K562 (cell line): ENCODE data around the gene ALKBH2. TPM values are rescaled to one million over a fixed set of nuclear protein-coding genes. Genes with fewer than 3 reads are reported as not detected.

Source experiments
- BRD9 ChIP-seq: fragments of 450-650 bp; IDR thresholded peaks from 2 replicates; pipeline ENCODE4 v1.6.1; 2018; ENCODE audit warnings: low read depth; ENCODE audit not compliant: partially characterized antibody
- ELF4 ChIP-seq: fragments of 450-650 bp; formaldehyde crosslinking; IDR thresholded peaks from 2 replicates; pipeline ENCODE4 v1.4.0; 2022; ENCODE audit warnings: missing genetic modification characterization
- EZH2 ChIP-seq: IDR thresholded peaks from 2 replicates; pipeline ENCODE4 v1.6.1; 2012; ENCODE audit warnings: low read depth, mild to moderate bottlenecking, inconsistent platforms, low read length, borderline replicate concordance
- GABPB2 ChIP-seq: fragments of 250-450 bp; sonication (Bioruptor Pico); conservative IDR thresholded peaks from 2 replicates; pipeline ENCODE4 v1.5.1; 2021; ENCODE audit warnings: mild to moderate bottlenecking
- HIVEP1 ChIP-seq: fragments of 250-450 bp; sonication (Bioruptor Pico); IDR thresholded peaks from 2 replicates; pipeline ENCODE4 v1.4.0; 2020; ENCODE audit warnings: mild to moderate bottlenecking
- NCOR1 ChIP-seq: fragments of 450-650 bp; IDR thresholded peaks from 2 replicates; pipeline ENCODE4 v1.6.1; 2016; ENCODE audit warnings: mild to moderate bottlenecking, moderate library complexity
- RBFOX2 ChIP-seq: fragments of 200-400 bp; formaldehyde crosslinking; IDR thresholded peaks from 2 replicates; pipeline ENCODE4 v1.6.1; 2017; ENCODE audit warnings: low read depth, mild to moderate bottlenecking, low read length, moderate library complexity
- RBM15 ChIP-seq: fragments of 200-400 bp; formaldehyde crosslinking; IDR thresholded peaks from 2 replicates; pipeline ENCODE4 v1.6.1; 2018; ENCODE audit warnings: mild to moderate bottlenecking, low read length, moderate library complexity; ENCODE audit not compliant: insufficient read depth
- RFX7 ChIP-seq: fragments of 250-450 bp; sonication (Bioruptor Pico); IDR thresholded peaks from 2 replicates; pipeline ENCODE4 v1.5.1; 2021; ENCODE audit warnings: mild to moderate bottlenecking
- SMARCC2 ChIP-seq: fragments of 450-650 bp; IDR thresholded peaks from 2 replicates; pipeline ENCODE4 v1.6.1; 2017; ENCODE audit warnings: antibody characterized with exemption, moderate library complexity, mild to moderate bottlenecking, low read depth
- TCF7 ChIP-seq: sonication (generic); IDR thresholded peaks from 2 replicates; pipeline ENCODE4 v1.6.1; 2016; ENCODE audit warnings: antibody characterized with exemption, borderline replicate concordance
- U2AF1 ChIP-seq: fragments of 200-400 bp; formaldehyde crosslinking; optimal IDR thresholded peaks from 2 replicates; pipeline ENCODE3; 2017; ENCODE audit warnings: mild to moderate bottlenecking, low read depth, low read length, moderate library complexity
- ZNF253 ChIP-seq: fragments of 250-450 bp; sonication (Bioruptor Pico); conservative IDR thresholded peaks from 2 replicates; pipeline ENCODE4 v1.6.1; 2021; ENCODE audit warnings: mild to moderate bottlenecking
- ZNF644 ChIP-seq: fragments of 200-800 bp; sonication (Bioruptor generic); IDR thresholded peaks from 2 replicates; pipeline ENCODE4 v1.6.1; 2016; ENCODE audit warnings: low read depth, missing genetic modification characterization, missing compliant biosample characterization
- ZNF75A ChIP-seq: fragments of 450-650 bp; formaldehyde crosslinking; IDR thresholded peaks from 2 replicates; pipeline ENCODE4 v1.4.0; 2020; ENCODE audit warnings: mild to moderate bottlenecking
- polyA plus RNA-seq, 8 experiments: library from polyadenylated mRNA; depleted of rRNA in 4 of 8; stranded (reverse) in 5 of 8; unstranded in 3 of 8; fragments of >200 nt; fragmentation: Nextera tagmentation in 2 of 8; fragmentation: Illumina TruSeq in 1 of 8; extraction: Ambion mirVana in 2 of 8; extraction: Trizol in 1 of 8; gene quantifications; 2 replicates each; pipeline versions ENCODE4 v1.2.1 to v1.2.3, GENCODE V29; 2011 to 2014; ENCODE audit warnings: inconsistent platforms in 1 of 8, missing spikeins in 1 of 8
- total RNA-seq, 7 experiments: library from RNA; depleted of rRNA in 6 of 7; stranded (reverse); fragments of >200 nt in 6 of 7; fragmentation: Illumina TruSeq in 2 of 7; extraction: Trizol in 2 of 7; gene quantifications; 2 replicates each; pipeline versions ENCODE4 v1.2.1 to v1.2.3, GENCODE V29; 2011 to 2021; ENCODE audit warnings: low replicate concordance in 1 of 7
- TF ChIP-seq, protein P1 (sequence below): fragments of 450-650 bp; formaldehyde crosslinking; IDR thresholded peaks from 2 replicates; pipeline ENCODE4 v1.4.0; 2020; ENCODE audit warnings: mild to moderate bottlenecking, mixed read lengths
- TF ChIP-seq, protein P2 (sequence below), 2 experiments: fragments of 150-350 bp in 1 of 2; IDR thresholded peaks; 2 replicates each; pipeline ENCODE4 v1.6.1; 2012 to 2016; ENCODE audit warnings: low read depth in 2 of 2, low read length in 2 of 2, mild to moderate bottlenecking in 1 of 2, moderate library complexity in 1 of 2
- TF ChIP-seq, protein P3 (sequence below): fragments of 250-450 bp; sonication (Bioruptor Pico); IDR thresholded peaks from 2 replicates; pipeline ENCODE4 v1.4.0; 2020
- TF ChIP-seq, protein P4 (sequence below): fragments of 200-800 bp; sonication (Bioruptor generic); IDR thresholded peaks from 2 replicates; pipeline ENCODE4 v1.6.1; 2017; ENCODE audit warnings: missing genetic modification characterization, missing compliant biosample characterization

The ALKBH2 gene
- total and polyA plus RNA-seq, 9 of the 15 experiments (the other 6 are each of a cell fraction or from before 2014, with no cell fraction given): 5.9 to 56.1 (median 41.9) TPM

DNA sequence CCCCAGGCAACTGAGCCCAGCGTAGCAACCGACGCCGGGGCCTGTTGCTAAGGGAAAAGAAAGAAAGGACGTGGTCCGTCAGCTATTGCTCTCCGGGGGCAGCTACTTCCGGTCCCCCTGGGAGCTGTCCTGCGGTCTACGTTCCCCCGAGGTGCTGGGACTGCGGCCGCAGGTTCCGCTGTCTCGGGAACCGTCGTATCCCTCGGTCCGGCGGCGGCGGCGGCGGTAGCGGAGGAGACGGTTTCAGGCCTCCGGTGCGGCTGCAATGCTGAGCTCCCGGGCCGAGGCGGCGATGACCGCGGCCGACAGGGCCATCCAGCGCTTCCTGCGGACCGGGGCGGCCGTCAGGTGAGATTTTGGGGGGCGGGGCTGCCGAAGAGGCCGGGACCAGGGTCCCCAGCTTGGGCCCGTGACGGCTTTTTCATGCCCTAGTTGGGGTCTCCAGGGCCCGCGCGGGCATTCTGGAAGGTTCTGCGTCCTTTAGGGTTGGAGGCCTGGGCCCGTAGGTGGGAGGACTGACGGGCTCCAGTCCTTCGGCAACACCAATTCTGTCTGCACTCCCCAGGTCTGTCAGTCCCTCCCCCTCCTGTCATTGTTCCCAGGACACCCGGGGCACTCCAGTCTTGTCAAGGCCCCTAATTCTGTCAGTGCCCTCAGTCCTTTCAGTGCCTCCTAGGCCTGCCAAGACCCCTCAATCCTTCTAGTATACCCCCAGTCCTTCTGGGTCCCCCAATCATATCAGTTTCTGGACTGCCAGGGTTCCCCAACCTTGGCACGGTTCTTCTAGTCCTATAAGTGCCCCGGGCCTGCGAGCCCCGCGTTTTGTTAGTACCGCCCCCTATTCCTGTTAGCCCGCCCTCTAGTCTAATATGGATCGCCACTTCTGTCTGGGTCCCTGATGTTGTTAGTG, 40.6 kb downstream of the ALKBH2 start, which contains the start of gene USP30 (continued):
- no peak for TF ChIP-seq ZNF253 (CRISPR knock-in tag)
- TF ChIP-seq, protein P1, sequence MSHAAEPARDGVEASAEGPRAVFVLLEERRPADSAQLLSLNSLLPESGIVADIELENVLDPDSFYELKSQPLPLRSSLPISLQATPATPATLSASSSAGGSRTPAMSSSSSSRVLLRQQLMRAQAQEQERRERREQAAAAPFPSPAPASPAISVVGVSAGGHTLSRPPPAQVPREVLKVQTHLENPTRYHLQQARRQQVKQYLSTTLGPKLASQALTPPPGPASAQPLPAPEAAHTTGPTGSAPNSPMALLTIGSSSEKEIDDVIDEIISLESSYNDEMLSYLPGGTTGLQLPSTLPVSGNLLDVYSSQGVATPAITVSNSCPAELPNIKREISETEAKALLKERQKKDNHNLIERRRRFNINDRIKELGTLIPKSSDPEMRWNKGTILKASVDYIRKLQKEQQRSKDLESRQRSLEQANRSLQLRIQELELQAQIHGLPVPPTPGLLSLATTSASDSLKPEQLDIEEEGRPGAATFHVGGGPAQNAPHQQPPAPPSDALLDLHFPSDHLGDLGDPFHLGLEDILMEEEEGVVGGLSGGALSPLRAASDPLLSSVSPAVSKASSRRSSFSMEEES (CRISPR knock-in tag): no peak
- 0 out of 2 replicates have a peak, but pooled peaks have one; percentile 30 for TF ChIP-seq NCOR1
- TF ChIP-seq, protein P2, sequence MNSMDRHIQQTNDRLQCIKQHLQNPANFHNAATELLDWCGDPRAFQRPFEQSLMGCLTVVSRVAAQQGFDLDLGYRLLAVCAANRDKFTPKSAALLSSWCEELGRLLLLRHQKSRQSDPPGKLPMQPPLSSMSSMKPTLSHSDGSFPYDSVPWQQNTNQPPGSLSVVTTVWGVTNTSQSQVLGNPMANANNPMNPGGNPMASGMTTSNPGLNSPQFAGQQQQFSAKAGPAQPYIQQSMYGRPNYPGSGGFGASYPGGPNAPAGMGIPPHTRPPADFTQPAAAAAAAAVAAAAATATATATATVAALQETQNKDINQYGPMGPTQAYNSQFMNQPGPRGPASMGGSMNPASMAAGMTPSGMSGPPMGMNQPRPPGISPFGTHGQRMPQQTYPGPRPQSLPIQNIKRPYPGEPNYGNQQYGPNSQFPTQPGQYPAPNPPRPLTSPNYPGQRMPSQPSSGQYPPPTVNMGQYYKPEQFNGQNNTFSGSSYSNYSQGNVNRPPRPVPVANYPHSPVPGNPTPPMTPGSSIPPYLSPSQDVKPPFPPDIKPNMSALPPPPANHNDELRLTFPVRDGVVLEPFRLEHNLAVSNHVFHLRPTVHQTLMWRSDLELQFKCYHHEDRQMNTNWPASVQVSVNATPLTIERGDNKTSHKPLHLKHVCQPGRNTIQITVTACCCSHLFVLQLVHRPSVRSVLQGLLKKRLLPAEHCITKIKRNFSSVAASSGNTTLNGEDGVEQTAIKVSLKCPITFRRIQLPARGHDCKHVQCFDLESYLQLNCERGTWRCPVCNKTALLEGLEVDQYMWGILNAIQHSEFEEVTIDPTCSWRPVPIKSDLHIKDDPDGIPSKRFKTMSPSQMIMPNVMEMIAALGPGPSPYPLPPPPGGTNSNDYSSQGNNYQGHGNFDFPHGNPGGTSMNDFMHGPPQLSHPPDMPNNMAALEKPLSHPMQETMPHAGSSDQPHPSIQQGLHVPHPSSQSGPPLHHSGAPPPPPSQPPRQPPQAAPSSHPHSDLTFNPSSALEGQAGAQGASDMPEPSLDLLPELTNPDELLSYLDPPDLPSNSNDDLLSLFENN (IDR thresholded peaks at IDR 0.05; ENCODE audit: low read depth in 2 of 2, low read length in 2 of 2): peak in 1 of 2 experiments; percentile 70; a peak in 1 of 4 replicates
- TF ChIP-seq, protein P3, sequence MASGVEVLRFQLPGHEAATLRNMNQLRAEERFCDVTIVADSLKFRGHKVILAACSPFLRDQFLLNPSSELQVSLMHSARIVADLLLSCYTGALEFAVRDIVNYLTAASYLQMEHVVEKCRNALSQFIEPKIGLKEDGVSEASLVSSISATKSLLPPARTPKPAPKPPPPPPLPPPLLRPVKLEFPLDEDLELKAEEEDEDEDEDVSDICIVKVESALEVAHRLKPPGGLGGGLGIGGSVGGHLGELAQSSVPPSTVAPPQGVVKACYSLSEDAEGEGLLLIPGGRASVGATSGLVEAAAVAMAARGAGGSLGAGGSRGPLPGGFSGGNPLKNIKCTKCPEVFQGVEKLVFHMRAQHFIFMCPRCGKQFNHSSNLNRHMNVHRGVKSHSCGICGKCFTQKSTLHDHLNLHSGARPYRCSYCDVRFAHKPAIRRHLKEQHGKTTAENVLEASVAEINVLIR (CRISPR knock-in tag): no peak
- no peak for TF ChIP-seq SMARCC2
- no peak for TF ChIP-seq ELF4 (CRISPR knock-in tag)
- no peak for TF ChIP-seq GABPB2 (CRISPR knock-in tag)
- TF ChIP-seq, protein P4, sequence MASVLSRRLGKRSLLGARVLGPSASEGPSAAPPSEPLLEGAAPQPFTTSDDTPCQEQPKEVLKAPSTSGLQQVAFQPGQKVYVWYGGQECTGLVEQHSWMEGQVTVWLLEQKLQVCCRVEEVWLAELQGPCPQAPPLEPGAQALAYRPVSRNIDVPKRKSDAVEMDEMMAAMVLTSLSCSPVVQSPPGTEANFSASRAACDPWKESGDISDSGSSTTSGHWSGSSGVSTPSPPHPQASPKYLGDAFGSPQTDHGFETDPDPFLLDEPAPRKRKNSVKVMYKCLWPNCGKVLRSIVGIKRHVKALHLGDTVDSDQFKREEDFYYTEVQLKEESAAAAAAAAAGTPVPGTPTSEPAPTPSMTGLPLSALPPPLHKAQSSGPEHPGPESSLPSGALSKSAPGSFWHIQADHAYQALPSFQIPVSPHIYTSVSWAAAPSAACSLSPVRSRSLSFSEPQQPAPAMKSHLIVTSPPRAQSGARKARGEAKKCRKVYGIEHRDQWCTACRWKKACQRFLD (CRISPR knock-in tag): peak; percentile 51; the same call in 1 of the 2 replicates
- no peak for TF ChIP-seq BRD9
- 0 out of 2 replicates have a peak, but pooled peaks have one; percentile 47 for TF ChIP-seq TCF7
- no peak for TF ChIP-seq RFX7 (CRISPR knock-in tag)
- no peak for TF ChIP-seq ZNF75A (CRISPR knock-in tag)
- TF ChIP-seq RBM15: no peak
- TF ChIP-seq U2AF1: no peak
- TF ChIP-seq HIVEP1 (CRISPR knock-in tag): no peak
- TF ChIP-seq ZNF644 (tag): no peak; the same call in 1 of the 2 replicates
- TF ChIP-seq EZH2: no peak
- TF ChIP-seq RBFOX2: peak; percentile 78
